CD1c-positive myeloid dendritic cell (primary cell): ENCODE data around the gene BRI3BP.
"Not testable (repeated sequence)": the region's sequence is repeated elsewhere in the genome, so short reads cannot be mapped to it uniquely, and the experiment has no call there.

Experiments
- DNase-seq: peaks from one replicate; pipeline ENCODE4 v3.0.0-alpha.2; 2016; ENCODE audit errors: extremely low spot score

The BRI3BP gene

DNA sequence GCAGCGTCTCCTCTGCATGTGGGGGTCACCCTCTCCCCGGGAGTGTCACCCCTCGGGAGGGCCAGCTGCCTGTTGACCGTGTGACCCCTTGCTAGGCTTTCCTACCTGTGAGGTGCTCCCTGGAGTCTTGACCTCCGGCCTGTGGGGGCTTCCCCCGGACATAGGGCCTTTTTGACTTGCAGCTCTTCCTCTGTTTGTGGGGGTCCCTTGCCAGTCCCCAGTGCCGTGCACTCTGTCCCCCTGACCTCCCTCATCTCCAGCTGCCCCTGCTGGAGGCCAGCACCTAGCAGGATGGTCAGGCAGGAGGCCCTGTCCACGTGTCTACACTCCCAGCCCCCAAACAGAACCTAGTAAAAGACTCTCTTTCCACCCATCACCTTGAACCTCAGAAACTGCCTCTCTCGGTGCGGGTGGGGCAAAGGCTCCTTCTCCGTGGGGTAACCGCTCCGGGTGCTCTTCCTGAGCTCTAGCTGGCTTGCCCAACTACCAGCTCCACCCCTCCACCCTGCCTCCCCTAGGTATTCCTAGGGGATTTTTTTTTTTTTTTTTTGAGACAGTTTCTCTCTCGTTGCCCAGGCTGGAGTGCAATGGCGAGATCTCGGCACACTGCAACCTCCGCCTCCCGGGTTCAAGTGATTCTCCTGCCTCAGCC, 72.6 kb downstream of the BRI3BP start:
- DNase-seq, result no peak

DNA sequence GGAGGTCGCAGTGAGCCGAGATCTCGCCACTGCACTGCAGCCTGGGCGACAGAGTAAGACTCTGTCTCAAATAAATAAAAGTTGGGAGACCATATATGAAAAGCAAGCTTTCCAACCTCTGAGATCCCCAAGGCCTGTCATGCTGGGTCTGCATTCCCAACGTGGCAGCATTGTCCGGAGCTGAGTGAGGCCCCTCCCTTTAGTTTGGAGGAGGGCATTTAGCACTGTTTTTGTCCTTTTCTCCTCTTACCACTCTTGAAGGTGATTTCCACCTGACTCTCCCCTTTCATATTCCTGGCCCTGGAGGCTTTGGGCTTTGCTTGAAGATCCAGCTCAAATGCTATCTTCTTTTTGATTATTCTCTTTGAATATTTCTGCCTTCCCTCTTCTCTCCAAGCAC, 74.9 kb downstream of the BRI3BP start:
- DNase-seq, result no peak

DNA sequence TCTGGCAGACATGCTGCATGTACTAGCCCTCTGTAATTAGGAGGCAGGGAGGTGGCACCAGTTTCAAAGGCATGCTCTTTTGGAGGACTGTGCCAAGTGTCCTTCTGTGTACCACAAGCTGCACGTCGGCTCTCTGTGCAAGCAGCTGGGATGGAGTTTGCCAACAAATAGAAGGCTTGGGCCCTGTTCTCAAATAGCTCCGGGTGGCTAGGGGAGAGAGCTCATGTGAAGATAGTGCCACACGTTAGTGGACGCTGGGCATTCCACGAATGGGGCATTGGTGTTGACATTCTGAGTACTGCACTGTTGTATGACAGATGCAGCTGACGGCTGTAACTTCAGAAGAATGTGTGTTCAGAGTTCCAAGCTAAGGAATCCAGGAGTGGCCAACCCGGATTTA, 76.2 kb downstream of the BRI3BP start:
- DNase-seq, result no peak

DNA sequence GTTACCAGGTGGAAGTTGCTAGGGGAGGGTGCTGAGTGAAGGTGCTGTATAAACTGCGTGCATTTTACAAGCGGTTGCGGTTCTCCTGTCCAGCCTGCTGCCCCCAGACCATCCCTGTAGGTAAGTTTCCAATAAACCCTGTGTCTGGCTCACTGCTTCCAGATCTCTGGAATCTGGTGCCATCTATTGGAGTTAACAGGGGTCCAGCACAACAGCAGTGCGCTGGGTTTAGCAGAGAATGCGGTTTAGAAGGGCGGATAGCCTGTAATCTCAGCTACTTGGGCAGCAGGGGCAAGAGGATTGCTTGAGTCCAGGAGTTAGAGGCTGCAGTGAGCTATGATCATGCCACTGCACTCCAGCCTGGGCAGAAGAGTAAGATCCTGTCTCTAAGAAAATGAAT, 76.7 kb downstream of the BRI3BP start:
- no peak for DNase-seq

DNA sequence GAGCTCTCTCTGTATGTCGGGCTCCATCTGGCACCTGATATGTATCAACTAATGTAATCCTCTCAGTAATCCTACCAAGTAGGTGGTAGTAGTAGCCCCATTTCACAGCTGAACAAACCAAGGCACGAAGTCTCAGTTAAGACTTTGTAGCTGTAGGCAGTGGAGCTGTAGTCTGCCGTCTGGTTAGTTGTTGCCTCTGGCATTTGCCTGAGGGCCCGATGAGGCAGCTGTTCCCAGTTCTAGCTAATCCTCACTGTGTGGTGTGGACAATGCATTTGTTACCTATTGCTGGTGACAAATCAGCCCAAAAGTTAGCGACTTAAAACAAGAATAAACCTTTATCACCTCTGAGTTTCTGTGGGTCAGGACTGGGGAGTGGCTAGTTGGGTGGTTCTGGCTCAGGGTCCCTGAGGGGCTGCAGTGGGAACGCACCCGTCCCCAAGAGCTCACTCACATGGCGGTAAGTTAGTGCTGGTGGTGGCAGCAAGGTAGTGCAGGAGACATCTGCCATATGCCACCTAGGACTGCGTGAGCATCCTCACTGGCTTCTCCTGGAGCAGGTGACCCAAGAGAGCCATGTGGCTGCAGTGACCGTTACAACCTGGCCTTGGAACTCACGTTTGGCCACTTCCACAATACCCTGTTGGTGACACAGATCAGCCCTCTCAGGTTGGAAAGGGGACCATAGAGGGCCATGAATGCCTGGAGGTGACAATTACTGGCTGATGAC, 77.4 kb downstream of the BRI3BP start:
- DNase-seq, result no peak

DNA sequence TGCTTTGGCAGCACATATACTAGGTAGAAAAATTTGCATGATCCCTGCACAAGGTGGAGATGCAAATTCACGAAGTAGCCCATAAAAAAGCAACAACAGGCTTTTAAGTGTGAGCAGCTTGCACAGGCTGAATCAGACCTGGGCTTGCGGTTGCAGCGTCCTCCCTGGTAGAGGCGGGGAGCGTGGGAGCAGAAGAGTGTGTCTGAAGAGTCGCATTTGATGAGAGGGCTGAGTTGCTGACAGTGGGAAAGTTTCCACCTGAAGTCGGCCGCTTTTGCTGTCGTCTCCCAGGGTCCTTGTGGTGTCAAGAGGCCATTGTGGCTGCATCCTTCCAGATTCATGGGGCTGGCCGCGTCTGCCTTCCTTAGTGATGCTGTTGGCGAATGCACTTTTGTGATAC, 78.0 kb downstream of the BRI3BP start:
- DNase-seq, result no peak

DNA sequence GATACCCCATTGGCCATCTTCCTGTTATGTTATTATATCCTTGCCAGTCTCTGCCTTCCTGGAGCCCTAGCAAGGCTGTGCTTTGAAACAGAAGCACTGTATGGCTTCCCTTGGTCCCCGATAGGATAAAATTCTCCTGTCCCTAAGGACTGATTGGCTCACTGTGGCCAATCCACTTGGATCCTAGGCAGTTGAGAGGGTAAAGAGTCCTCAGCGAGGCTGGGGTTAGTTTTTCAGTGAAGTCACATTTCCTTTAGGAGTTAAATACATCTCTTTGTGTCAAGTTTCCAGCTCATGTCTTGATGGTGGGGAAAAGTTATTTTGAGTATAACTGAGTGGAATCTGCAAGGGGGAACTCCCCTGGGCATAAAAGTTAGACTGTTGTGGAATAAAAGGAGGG, 79.1 kb downstream of the BRI3BP start:
- DNase-seq, result no peak

DNA sequence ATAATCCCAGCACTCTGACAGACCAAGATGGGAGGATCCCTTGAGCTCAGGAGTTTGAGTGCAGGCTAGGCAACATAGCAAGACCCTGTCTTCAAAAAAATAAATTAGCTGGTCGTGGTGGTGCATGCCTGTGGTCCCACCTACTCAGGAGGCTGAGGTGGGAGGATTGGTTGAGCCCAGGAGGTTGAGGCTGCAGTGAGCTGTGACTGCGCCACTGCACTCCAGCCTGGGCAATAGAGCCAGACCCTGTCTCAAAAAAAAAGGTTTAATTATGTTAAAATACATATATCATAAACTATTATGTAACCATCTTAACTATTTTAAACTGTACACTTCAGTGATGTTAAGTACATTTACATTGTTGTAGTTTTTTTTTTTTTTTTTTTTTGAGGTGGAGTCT, 80.8 kb downstream of the BRI3BP start:
- DNase-seq, result not testable (repeated sequence)

DNA sequence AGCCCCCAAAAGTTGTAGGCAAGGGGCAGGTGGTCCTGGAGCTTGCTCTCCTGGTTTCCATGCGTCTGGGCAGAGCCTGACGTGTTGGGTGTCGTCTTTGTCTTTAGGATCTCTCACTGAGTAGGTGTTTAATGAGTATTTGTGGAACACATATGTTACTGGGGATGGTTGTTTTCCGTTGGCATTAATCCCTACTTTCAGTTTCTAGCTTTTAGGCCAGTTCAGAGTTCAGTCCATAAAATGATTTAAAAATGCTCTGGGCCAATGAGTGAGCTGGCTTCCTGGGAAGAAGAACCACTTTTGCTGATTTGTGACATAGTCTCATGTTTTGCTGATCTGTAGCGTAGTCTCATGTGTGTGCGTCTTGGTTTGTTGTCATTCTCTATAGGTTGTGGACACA, 82.7 kb downstream of the BRI3BP start:
- DNase-seq, result no peak

DNA sequence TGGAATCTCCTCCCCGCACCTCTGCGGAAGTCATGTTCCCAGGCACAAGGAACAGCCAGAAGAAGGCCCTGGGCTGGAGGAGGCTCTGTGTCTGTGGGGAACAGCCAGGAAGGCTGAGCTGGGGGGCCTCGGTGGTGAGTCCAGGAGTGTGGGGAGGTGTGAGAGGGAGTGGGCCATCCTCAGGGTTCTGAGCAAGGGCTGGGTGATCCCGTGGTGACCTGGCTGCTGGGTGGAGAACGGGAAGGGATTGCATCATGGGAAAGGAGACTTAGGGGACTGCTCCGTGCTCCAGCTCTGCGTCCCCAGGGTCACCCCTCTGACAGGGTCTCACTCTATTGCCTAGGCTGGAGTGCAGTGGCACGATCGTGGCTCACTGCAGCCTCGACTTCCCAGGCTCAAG, 85.6 kb downstream of the BRI3BP start:
- DNase-seq, result no peak

DNA sequence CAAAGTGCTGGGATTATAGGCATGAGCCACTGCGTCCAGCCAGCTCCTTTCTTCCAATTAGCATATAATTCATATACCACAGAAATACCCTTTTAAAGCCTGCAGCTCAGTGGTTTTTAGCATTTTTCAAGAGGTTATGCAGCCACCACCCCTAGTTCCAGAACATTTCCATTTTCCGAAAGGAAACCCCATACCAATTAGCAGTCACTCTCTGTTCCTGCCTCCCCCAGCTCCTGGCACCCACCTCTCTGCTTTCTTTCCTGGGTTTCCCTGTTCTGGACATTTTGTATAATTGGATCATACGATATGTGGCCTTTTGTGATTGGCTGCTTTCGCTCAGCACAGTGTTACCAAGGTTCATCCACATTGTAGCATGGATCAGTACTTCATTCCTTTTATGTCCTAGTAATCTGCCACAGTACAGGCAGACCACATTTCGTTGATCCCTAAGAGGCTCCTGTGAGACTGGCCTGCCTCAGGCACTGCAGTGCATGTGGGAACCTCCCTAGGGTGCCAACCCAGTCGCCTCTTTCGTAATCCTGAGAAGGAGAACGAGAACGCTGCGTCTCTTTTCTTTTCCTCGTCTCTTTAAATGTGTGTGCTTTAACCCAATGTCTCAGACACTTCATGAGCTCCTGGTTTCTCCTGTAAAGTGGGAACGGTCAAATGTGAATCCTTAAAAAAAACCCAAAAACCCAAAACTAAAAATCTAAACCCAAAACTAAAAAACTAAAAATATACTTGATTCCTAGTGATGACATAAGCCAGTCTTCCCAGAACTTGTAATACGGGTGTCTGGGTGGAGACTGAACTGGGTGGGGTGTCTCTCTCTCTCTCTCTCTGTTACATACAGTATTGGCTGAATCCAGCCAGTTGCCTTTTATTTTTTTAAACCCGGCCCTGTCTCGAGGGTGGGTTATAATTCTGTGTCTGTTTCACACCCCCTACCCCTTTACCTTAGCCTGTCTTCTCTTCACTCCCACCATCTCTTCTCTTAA, 86.5 kb downstream of the BRI3BP start:
- no peak for DNase-seq
